Smooth muscle cell (in vitro differentiated cells): ENCODE measurements around the gene ARSG. TPM values are rescaled to one million over a fixed set of nuclear protein-coding genes. Genes with fewer than 3 reads are reported as not detected.

ENCODE experiments used
- DNase-seq: peaks from one replicate; lab custom pipeline; 2025; ENCODE audit not compliant: unreplicated experiment; lab: John Stamatoyannopoulos, UW
- H2AFZ ChIP-seq: fragments of 200-600 bp; sonication (generic); 2 replicates; pipeline ENCODE4 v1.6.0; 2016; ENCODE audit warnings: antibody characterized with exemption, low read depth, mild to moderate bottlenecking
- H3F3A ChIP-seq: fragments of 200-600 bp; sonication (generic); 2 replicates; pipeline ENCODE4 v1.6.0; 2017; ENCODE audit warnings: antibody characterized with exemption, low read depth
- H3K27ac ChIP-seq: fragments of 200-600 bp; sonication (generic); 2 replicates; pipeline ENCODE4 v1.5.1; 2016; ENCODE audit warnings: low read depth, mild to moderate bottlenecking
- H3K27me3 ChIP-seq: fragments of 200-600 bp; sonication (generic); 2 replicates; pipeline ENCODE4 v1.6.1; 2016; ENCODE audit warnings: low read depth, mild to moderate bottlenecking
- H3K36me3 ChIP-seq: fragments of 200-600 bp; sonication (generic); 2 replicates; pipeline ENCODE4 v1.5.1; 2016; ENCODE audit warnings: low read depth
- H3K4me1 ChIP-seq: fragments of 200-600 bp; sonication (generic); 2 replicates; pipeline ENCODE4 v1.5.1; 2016; ENCODE audit warnings: low read depth
- H3K4me2 ChIP-seq: fragments of 200-600 bp; sonication (generic); 2 replicates; pipeline ENCODE4 v1.6.0; 2016; ENCODE audit warnings: mild to moderate bottlenecking
- H3K4me3 ChIP-seq: fragments of 200-600 bp; sonication (generic); 2 replicates; pipeline ENCODE4 v1.5.1; 2016; ENCODE audit warnings: mild to moderate bottlenecking
- H3K79me2 ChIP-seq: fragments of 200-600 bp; sonication (generic); 2 replicates; pipeline ENCODE4 v1.6.0; 2016; ENCODE audit warnings: low read depth, mild to moderate bottlenecking
- H3K9ac ChIP-seq: fragments of 200-600 bp; sonication (generic); 2 replicates; pipeline ENCODE4 v1.6.0; 2016; ENCODE audit warnings: low read depth
- H3K9me3 ChIP-seq: fragments of 200-600 bp; sonication (generic); replicated peaks from 2 replicates; pipeline ENCODE4 v1.5.1; 2016; ENCODE audit warnings: low read depth
- H4K20me1 ChIP-seq: fragments of 200-600 bp; sonication (generic); 2 replicates; pipeline ENCODE4 v1.6.0; 2016; ENCODE audit warnings: low read depth
- CTCF ChIP-seq: fragments of 200-600 bp; sonication (generic); IDR thresholded peaks from 2 replicates; pipeline ENCODE4 v1.5.1; 2017; ENCODE audit warnings: borderline replicate concordance, mild to moderate bottlenecking, antibody characterized with exemption; ENCODE audit not compliant: insufficient read depth, poor library complexity, severe bottlenecking
- WGBS: methylation state at CpG from one replicate; pipeline ENCODE4 v1.1.7; 2016; ENCODE audit warnings: low lambda C conversion rate; 5-methylcytosine and 5-hydroxymethylcytosine counted together
- polyA plus RNA-seq: library from polyadenylated mRNA; unstranded; fragments of >200 nt; fragmentation: Nextera tagmentation; extraction: Ambion mirVana; gene quantifications from 2 replicates; pipeline ENCODE4 v1.2.1, GENCODE V29; 2016
- total RNA-seq: library from RNA; depleted of rRNA; stranded (reverse); fragments of >200 nt; gene quantifications from 2 replicates; pipeline ENCODE4 v1.2.3, GENCODE V29; 2014

ARSG gene
- total and polyA plus RNA-seq, 2 experiments from 2014 or later: 1.0 to 2.4 TPM

DNA sequence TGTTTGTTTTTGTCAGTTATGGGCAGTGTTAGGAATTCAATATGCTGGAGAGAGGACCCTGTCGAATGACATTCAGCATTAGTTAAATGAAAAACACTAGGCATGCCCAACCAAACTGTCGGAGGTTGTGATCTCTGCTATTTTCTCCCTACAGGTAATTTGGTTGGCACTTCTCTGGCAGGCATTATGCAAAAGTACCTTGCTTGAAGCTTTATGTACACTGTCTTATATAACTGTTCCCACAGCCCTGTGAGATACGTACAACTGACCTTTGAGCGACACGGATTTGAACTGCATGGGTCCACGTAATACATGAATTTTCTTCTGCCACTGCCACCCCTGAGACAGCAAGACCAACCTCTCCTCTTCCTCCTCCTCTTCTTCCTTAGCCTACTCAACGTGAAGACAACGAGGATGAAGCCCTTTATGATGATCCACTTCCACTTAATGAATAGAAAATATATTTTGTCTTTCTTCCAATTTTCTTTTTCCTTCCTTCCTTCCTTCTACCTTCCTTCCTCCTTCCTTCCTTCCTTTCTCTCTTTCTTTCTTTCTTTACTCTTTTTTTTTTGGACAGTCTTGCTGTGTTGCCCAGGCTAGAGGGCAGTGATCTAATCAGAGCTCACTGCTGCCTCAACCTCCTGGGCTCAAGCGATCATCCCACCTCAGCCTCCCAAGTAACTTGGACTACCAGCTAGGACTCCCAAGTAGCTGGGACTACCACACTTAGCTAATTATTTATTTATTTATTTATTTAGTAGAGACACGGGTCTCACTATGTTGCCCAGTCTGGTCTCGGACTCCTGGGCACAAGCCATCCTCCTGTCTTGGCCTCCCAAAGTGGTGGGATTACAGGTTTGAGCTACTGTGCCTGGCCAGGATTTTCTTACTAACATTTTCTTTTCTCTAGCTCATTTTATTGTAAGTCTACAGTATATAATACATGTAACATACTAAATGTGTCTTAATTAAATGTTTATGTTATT lies 88.7 kb downstream of the ARSG start:
- Histone ChIP-seq H3F3A (peaks cover 22% of the 10 kb centered on the region), H3K27me3 (no peaks in the 10 kb centered on the region), H3K4me2 (peak overlapping the region; percentile 50), H4K20me1 (no peaks in the 10 kb centered on the region), H3K36me3 (no peaks in the 10 kb centered on the region), H2AFZ (no peak overlapping the region), H3K4me1 (peaks cover 18% of the 10 kb centered on the region), H3K79me2 (no peaks in the 10 kb centered on the region), H3K4me3 (no peak overlapping the region), H3K9me3 (no peaks in the 10 kb centered on the region), H3K27ac (peak overlapping the region; percentile 98), H3K9ac (peak overlapping the region; percentile 74)
- WGBS: 91% methylated on average over 11 of the region's 11 CpGs
- no peak for DNase-seq
- TF ChIP-seq CTCF: no peak

- no peak overlapping the region for H3K4me3 ChIP-seq
- peaks cover 18% of the 10 kb centered on the region for H3K4me1 ChIP-seq
- no peaks in the 10 kb centered on the region for H3K79me2 ChIP-seq
- no peaks in the 10 kb centered on the region for H3K9me3 ChIP-seq
- H3K36me3 ChIP-seq: no peaks in the 10 kb centered on the region
- DNase-seq: peak; percentile 60
- H3K9ac ChIP-seq: peak overlapping the region; percentile 84
- peak overlapping the region; percentile 73 for H3K4me2 ChIP-seq
- no peak for TF ChIP-seq CTCF
- H2AFZ ChIP-seq: no peak overlapping the region
- H3K27ac ChIP-seq: peak overlapping the region; percentile 98
- 36% methylated on average over 15 of the region's 15 CpGs for WGBS
- H4K20me1 ChIP-seq: no peaks in the 10 kb centered on the region
- H3K27me3 ChIP-seq: no peaks in the 10 kb centered on the region
- H3F3A ChIP-seq: peaks cover 22% of the 10 kb centered on the region
These were observed 90.0 kb downstream of the ARSG start for GRCh38 chr17:68381076-68381900.

- no peak for TF ChIP-seq CTCF
- DNase-seq: no peak
- Histone ChIP-seq H3K27me3 (no peaks in the 10 kb centered on the region), H3K4me3 (no peak overlapping the region), H3K4me1 (peaks cover 18% of the 10 kb centered on the region), H3F3A (peaks cover 22% of the 10 kb centered on the region), H3K36me3 (no peaks in the 10 kb centered on the region), H3K27ac (peak overlapping the region; percentile 98), H4K20me1 (no peaks in the 10 kb centered on the region), H3K9ac (peak overlapping the region; percentile 84), H3K79me2 (no peaks in the 10 kb centered on the region), H3K4me2 (peak overlapping the region; percentile 73), H3K9me3 (no peaks in the 10 kb centered on the region), H2AFZ (no peak overlapping the region)
- 85% methylated on average over 3 of the region's 3 CpGs for WGBS
These were observed 91.3 kb downstream of the ARSG start for GRCh38 chr17:68382582-68383085.
